Breast epithelium (tissue), 4 donors: ENCODE measurements around the gene ZDHHC6. TPM values are rescaled to one million over a fixed set of nuclear protein-coding genes. Genes with fewer than 3 reads are reported as not detected.
A peak's percentile ranks its signal among the peaks of the same experiment; 100 is the strongest.

Experiments used
- DNase-seq, 2 donors: peaks; one replicate each; pipeline ENCODE4 v3.0.0-alpha.2; 2019; ENCODE audit warnings: low spot score in 2 of 2
- H3K27ac ChIP-seq, 2 donors: fragments of 200-600 bp; sonication (generic) in 1 of 2; one replicate each; pipeline ENCODE4 v1.5.1; 2016 to 2019; ENCODE audit warnings: mild to moderate bottlenecking in 1 of 2
- H3K27me3 ChIP-seq, 2 donors: fragments of 200-600 bp; sonication (generic) in 1 of 2; one replicate each; pipeline versions ENCODE4 v1.5.1 to v1.6.0; 2017 to 2019; ENCODE audit warnings: control low read depth in 1 of 2, mild to moderate bottlenecking in 1 of 2
- H3K36me3 ChIP-seq: fragments of 200-600 bp; one replicate; pipeline ENCODE4 v1.5.1; 2019
- H3K4me1 ChIP-seq, 2 donors: fragments of 200-600 bp; sonication (generic); one replicate each; pipeline ENCODE4 v1.5.1; 2016 to 2019; ENCODE audit warnings: control low read depth in 1 of 2
- H3K4me3 ChIP-seq, 3 donors: fragments of 200-600 bp; sonication (generic); 1 replicate in 2 of 3; 2 replicates in 1 of 3; pipeline ENCODE4 v1.5.1; 2016 to 2019; ENCODE audit warnings: mild to moderate bottlenecking in 3 of 3, moderate library complexity in 2 of 3
- H3K9me3 ChIP-seq, 2 donors: fragments of 200-600 bp; sonication (generic) in 1 of 2; one replicate each; pipeline ENCODE4 v1.5.1; 2016 to 2019; ENCODE audit warnings: control low read depth in 1 of 2
- POLR2A ChIP-seq: fragments of 450-650 bp; IDR thresholded peaks from one replicate; pipeline ENCODE4 v1.6.1; 2016; ENCODE audit warnings: antibody characterized with exemption, mild to moderate bottlenecking, moderate library complexity
- POLR2AphosphoS5 ChIP-seq, 3 donors: sonication (generic); formaldehyde crosslinking; IDR thresholded peaks; one replicate each; pipeline ENCODE4 v1.6.1; 2017; ENCODE audit warnings: antibody characterized with exemption in 3 of 3
- intact Hi-C: fragments of 100-400 bp; cut with DNase I; formaldehyde crosslinking; loops from one replicate; pipeline ENCODE4 v1.15.1; 2023; ENCODE audit warnings: low total_unique reads
- total RNA-seq, 3 donors: library from RNA; depleted of rRNA; stranded (reverse); fragments of >200 nt; gene quantifications; one replicate each; pipeline ENCODE4 v1.1.0, GENCODE V29; 2016
- TF ChIP-seq, protein P1 (sequence below), 3 donors: fragments of 450-650 bp; IDR thresholded peaks; one replicate each; pipeline ENCODE4 v1.5.1; 2016 to 2017; ENCODE audit warnings: antibody characterized with exemption in 3 of 3, mild to moderate bottlenecking in 3 of 3, moderate library complexity in 3 of 3

ZDHHC6 gene
- total RNA-seq, 3 donors from 2014 or later, result 27.4 to 34.5 (median 32.1) TPM

GRCh38 chr10:112454910-112455779, 8.4 kb upstream of the ZDHHC6 start:
- no peak overlapping the region for H3K27ac ChIP-seq
- no peaks in the 10 kb centered on the region for H3K27me3 ChIP-seq
- H3K4me1 ChIP-seq, result no peaks in the 10 kb centered on the region
- H3K9me3 ChIP-seq, result no peaks in the 10 kb centered on the region
- DNase-seq, result no peak
- no peak overlapping the region for H3K4me3 ChIP-seq
- TF ChIP-seq POLR2A, result no peak
- TF ChIP-seq POLR2AphosphoS5 (IDR thresholded peaks at IDR 0.05), result no peak
- TF ChIP-seq, protein P1, sequence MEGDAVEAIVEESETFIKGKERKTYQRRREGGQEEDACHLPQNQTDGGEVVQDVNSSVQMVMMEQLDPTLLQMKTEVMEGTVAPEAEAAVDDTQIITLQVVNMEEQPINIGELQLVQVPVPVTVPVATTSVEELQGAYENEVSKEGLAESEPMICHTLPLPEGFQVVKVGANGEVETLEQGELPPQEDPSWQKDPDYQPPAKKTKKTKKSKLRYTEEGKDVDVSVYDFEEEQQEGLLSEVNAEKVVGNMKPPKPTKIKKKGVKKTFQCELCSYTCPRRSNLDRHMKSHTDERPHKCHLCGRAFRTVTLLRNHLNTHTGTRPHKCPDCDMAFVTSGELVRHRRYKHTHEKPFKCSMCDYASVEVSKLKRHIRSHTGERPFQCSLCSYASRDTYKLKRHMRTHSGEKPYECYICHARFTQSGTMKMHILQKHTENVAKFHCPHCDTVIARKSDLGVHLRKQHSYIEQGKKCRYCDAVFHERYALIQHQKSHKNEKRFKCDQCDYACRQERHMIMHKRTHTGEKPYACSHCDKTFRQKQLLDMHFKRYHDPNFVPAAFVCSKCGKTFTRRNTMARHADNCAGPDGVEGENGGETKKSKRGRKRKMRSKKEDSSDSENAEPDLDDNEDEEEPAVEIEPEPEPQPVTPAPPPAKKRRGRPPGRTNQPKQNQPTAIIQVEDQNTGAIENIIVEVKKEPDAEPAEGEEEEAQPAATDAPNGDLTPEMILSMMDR (IDR thresholded peaks at IDR 0.05), result no peak
- intact Hi-C loops, result no loop called here
- no peaks in the 10 kb centered on the region for H3K36me3 ChIP-seq

- DNase-seq, result no peak
- H3K36me3 ChIP-seq, result no peaks in the 10 kb centered on the region
- no peak overlapping the region for H3K4me3 ChIP-seq
- no peaks in the 10 kb centered on the region for H3K9me3 ChIP-seq
- TF ChIP-seq POLR2AphosphoS5 (IDR thresholded peaks at IDR 0.05), result no peak
- TF ChIP-seq, protein P1 (IDR thresholded peaks at IDR 0.05), result no peak
- TF ChIP-seq POLR2A, result no peak
- intact Hi-C loops, result no loop called here
- no peak overlapping the region for H3K27ac ChIP-seq
- H3K4me1 ChIP-seq, result no peaks in the 10 kb centered on the region
- no peaks in the 10 kb centered on the region for H3K27me3 ChIP-seq
Measured at GRCh38 chr10:112448888-112449287, 2.2 kb upstream of the ZDHHC6 start.

GRCh38 chr10:112447620-112447928, 860 bp upstream of the ZDHHC6 start:
- Histone ChIP-seq H3K4me3 (peak overlapping the region; percentile 77 to 96 (median 94)), H3K4me1 (no peaks in the 10 kb centered on the region), H3K27me3 (no peaks in the 10 kb centered on the region), H3K36me3 (no peaks in the 10 kb centered on the region), H3K27ac (peak overlapping the region; percentile 88 to 92), H3K9me3 (no peaks in the 10 kb centered on the region)
- intact Hi-C loops, result no loop called here
- TF ChIP-seq POLR2AphosphoS5 (IDR thresholded peaks at IDR 0.05), result no peak
- TF ChIP-seq, protein P1 (IDR thresholded peaks at IDR 0.05), result no peak
- TF ChIP-seq POLR2A, result no peak
- DNase-seq, result no peak

DNA sequence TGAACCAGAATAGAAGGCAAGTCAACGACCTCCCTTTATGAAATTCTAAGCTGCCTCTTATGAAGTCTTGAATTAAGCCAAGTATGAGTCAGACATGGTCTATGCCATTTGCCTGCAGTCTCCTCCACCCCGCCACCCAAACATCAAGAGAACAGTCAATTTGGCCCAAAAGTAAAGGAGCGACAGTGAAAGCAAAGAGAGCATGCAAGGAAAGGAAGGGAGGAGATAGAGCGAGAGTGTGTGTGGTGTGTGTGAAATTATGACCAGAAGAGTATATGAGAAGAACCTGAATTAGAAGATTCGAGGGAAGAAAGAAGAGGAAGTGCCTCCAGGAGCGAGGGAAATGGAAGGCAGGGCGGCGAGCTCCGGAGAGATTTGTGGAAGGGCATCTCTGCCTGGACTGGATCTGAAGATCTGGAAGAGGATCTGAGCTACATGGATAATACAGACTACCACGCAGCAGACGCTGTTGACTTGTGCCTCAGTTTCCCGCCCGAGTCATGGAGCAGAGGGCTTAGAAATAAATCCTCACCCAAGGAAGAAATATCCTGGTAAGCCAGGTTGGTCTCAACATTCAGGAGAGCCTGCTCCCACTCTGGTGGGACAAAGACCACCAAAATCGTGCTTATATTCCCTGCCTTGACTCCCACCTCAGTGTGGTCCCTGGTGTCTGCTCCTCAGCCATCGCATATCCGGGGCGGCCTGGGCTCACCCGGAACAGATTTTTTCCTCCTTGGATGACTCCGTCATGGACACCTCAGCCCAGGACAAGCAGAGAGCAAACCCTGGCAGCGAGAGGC, 459 bp downstream of the ZDHHC6 start:
- Histone ChIP-seq H3K4me1 (no peaks in the 10 kb centered on the region), H3K27me3 (no peaks in the 10 kb centered on the region), H3K9me3 (no peaks in the 10 kb centered on the region), H3K27ac (peak overlapping the region; percentile 88 to 92), H3K4me3 (peak overlapping the region; percentile 77 to 96 (median 94)), H3K36me3 (no peaks in the 10 kb centered on the region)
- TF ChIP-seq POLR2A (no peak), POLR2AphosphoS5 (IDR thresholded peaks at IDR 0.05) (peak in 1 of 3 donors; percentile 8)
- TF ChIP-seq, protein P1 (IDR thresholded peaks at IDR 0.05), result no peak
- DNase-seq, result no peak
- intact Hi-C loops, result no loop called here

GRCh38 chr10:112442063-112442462, 4.7 kb downstream of the ZDHHC6 start:
- no peaks in the 10 kb centered on the region for H3K36me3 ChIP-seq
- H3K9me3 ChIP-seq, result no peaks in the 10 kb centered on the region
- TF ChIP-seq POLR2A, result no peak
- TF ChIP-seq POLR2AphosphoS5 (IDR thresholded peaks at IDR 0.05), result no peak
- TF ChIP-seq, protein P1 (IDR thresholded peaks at IDR 0.05), result no peak
- no peaks in the 10 kb centered on the region for H3K27me3 ChIP-seq
- no peak overlapping the region for H3K27ac ChIP-seq
- no peak for DNase-seq
- H3K4me1 ChIP-seq, result no peaks in the 10 kb centered on the region
- no peak overlapping the region for H3K4me3 ChIP-seq
- intact Hi-C loops, result no loop called here
